Stimulated activated CD4-positive, alpha-beta T cell treated with anti-CD3 and anti-CD28 coated beads, TNF-alpha, amount 100 ng/mL, for 24 hours (primary cell): ENCODE data around the gene MACF1.

ENCODE experiments used
- DNase-seq, 3 experiments: peaks; one replicate each; pipeline ENCODE4 v3.0.0-alpha.2; 2020; ENCODE audit warnings: low read depth in 3 of 3

Gene MACF1

DNA sequence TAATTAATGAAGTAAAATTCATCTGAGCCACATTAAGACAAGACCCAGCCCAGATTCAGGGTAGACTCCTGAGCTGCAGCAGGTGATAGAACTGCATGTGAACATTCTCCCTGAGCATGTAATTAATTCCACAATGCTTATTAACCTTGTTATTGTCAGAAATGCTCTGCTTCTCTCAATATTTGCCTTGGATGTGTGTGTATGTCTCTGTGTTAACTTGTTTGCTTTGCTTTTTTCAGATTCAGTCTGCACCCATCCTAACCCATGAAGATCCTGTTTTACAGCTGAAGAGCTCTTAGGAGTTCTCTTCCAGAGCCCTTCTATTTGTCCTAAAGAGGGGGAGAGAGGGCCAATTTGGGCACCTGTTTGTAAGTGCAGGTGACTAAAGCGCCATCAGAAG is 143.8 kb downstream of the MACF1 start:
- no peak for DNase-seq

DNA sequence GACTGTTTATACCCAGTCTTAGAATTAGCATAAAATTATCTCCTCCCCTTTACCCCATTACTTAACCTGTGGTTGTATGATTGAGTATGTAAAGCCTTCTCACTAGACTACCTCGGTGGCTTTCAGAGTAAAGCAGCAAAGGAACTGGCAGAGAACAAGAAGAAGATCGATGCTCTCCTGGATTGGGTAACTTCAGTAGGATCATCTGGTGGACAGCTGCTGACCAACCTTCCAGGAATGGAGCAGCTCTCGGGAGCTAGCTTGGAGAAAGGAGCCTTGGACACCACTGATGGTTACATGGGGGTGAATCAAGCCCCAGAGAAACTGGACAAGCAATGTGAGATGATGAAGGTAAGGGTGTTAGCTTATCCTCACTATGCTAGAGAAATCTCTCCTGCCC is 148.4 kb downstream of the MACF1 start:
- no peak for DNase-seq

DNA sequence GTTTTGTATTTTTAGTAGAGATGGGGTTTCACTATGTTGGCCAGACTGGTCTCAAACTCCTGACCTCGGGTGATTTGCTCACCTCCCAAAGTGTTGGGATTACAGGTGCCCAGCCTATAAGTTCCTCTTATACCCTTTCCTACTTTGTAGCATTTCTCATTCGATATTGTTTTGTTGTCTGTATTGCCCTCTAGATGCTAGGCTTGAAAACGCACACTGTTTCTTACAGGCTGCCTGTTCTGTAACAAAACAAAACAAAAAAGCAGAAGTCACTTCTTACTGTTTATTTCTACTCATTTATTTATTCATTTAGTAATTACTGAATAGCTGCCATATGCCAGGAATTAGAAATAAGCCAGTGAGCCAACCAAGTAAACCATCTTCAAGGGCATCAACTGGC is 150.1 kb downstream of the MACF1 start:
- DNase-seq: no peak

DNA sequence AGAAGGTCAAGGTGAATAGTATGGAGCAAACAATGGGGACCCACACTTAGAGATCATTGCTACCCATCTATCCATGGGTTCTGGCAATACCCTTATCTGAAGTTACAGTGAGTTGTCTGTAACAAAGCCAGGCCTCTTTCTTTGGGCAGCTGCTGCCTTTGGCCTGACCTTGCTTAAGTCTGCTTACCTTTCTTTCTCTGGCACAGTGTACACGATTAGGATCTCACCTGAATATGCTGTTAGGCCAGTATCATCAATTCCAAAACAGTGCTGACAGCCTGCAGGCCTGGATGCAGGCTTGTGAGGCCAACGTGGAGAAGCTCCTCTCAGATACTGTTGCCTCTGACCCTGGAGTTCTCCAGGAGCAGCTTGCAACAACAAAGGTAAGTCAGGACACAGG is 154.0 kb downstream of the MACF1 start:
- no peak for DNase-seq

DNA sequence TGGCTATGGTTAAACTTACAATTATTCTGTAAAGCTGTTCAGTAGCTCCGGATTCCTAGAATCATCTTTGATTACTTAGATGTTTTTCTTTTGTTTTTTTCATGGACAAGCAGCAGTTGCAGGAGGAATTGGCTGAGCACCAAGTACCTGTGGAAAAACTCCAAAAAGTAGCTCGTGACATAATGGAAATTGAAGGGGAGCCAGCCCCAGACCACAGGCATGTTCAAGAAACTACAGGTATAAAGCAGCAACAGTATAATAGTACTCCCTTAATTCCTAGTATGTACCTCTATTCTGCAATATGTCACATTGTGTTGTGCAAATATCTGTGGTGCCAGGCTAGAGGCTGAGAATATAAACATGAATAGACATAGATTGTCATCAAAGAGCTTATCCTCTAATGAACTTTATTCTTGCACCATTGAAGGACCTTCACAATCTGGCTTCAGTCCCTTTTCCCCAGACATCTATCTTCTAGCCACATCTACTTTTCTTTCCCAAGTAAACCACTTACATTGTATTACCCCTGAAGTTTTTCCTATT is 154.6 kb downstream of the MACF1 start:
- no peak for DNase-seq

DNA sequence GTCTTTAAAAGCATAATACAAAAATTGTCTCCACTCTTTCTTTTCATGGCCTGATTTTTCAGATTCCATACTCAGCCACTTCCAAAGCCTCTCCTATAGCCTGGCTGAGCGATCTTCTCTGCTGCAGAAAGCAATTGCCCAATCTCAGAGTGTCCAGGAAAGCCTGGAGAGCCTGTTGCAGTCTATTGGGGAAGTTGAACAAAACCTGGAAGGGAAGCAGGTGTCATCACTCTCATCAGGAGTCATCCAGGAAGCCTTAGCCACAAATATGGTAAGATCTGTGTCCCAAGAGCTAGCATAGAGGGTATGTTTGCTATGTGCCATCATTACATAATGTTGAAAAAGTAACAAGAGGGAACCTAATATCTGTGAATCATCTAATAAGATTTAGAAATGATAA is 156.2 kb downstream of the MACF1 start:
- no peak for DNase-seq

DNA sequence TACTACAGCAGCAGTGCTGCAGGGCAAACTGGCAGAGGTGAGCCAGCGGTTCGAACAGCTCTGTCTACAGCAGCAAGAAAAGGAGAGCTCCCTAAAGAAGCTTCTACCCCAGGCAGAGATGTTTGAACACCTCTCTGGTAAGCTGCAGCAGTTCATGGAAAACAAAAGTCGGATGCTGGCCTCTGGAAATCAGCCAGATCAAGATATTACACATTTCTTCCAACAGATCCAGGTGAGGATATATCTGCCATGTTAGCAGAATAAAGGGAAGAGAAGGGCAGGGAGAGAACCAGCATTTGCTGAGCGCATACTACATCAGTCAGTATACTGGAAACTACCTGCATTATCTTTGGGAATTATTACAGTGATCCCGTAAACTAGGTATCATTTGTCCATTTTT is 157.0 kb downstream of the MACF1 start:
- DNase-seq: no peak

DNA sequence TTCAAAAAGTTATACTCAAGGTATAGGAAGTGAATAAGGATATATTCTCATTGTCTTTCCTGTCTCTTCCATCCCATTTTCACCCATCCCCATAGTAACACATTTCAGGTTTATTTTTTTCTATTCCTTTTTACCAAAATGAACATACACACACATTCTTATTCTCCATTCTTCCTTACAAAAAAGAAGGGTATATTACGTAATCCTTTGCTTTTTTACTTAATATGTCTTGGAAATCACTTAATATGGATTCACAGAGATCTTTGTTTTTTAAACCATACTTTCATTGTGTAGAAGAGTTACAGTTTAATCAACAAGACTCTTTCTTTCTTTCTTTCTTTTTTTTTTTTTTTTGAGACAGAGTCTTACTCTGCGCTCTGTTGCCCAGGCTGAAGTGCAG is 158.8 kb downstream of the MACF1 start:
- no peak for DNase-seq

DNA sequence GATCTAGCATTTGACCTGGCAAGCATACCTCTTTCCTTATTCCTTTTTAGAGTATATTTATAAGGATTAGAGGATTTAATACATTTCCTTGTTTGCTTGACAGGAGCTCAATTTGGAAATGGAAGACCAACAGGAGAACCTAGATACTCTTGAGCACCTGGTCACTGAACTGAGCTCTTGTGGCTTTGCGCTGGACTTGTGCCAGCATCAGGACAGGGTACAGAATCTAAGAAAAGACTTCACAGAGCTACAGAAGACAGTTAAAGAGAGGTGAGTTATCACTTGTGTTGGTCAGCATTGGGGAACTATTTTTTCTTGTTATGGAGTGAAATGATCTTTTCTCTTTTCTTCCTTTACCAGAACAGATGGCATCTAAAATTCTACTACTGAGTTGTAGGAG is 163.6 kb downstream of the MACF1 start:
- DNase-seq: no peak

DNA sequence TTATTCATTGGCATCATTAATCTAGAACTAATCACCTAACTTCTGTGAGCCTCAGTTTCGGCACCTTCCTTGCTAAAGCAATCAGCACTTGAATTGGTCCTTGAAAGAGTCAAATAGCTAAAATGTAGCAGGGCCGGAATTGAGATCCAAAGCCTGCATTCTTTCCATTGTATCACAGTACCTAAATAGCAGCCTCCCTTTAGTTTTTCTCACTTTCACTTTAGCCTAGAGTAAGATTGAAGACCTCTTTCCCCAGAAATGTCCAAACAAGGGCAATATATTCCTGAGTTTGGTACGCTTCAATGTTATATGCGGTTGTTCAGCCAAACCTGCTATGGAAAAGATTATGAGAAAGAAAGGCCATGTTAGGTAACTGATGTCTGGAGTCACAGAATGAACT is 165.1 kb downstream of the MACF1 start:
- no peak for DNase-seq

DNA sequence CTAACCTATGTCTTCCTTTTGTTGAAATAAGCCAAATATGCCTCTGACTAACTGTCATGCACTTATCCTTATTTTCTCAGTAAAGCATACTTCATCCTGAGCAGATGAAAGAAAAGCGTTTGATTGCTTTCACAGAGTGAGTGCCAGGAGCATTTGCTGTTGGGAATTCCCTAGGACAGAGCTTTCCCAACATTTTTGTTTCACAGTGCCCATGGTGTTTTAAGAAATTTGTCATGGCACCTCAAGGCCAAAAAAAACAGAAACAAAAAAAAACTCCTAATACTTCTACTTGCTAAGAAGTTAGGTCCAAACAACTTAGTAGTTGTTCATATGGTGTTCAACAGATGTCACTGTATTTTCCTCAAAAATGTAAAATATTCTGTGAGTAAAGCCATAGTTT is 166.1 kb downstream of the MACF1 start:
- no peak for DNase-seq

DNA sequence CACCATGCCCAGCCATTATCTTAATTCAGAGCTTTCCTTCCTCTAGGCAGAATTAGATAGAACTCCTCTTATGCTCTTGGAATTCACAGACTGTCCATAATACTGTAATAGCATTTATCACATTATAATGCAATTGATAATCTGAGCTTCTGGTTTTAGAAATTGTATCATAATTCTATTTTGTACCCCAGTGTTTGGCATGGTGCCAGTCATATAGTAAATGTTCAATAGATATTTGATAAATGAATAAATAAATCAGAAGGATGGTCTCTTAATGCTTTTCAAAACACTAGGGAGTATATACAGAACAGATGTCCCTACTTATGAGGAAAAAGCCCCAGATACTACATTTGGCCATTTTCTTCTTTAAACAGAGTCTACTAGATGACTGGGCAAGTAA is 167.6 kb downstream of the MACF1 start:
- DNase-seq: no peak

DNA sequence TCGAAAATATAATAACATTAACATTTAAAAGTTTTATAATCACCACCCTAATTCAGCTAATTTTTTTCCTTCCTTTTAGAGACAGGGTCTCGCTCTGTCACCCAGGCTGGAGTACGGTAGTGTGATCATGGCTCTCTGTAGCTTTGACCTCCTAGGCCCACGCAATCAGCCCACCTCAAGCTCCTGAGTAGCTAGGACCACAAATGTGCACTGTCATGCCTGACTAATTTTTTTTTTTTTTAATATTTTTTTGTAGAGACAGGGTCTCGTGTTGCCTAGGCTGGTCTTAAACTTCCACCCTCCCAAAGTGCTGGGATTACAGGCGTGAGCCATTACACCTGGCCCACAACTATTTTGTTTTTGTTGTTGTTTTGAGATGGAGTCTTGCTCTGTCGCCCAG is 172.2 kb downstream of the MACF1 start:
- no peak for DNase-seq

DNA sequence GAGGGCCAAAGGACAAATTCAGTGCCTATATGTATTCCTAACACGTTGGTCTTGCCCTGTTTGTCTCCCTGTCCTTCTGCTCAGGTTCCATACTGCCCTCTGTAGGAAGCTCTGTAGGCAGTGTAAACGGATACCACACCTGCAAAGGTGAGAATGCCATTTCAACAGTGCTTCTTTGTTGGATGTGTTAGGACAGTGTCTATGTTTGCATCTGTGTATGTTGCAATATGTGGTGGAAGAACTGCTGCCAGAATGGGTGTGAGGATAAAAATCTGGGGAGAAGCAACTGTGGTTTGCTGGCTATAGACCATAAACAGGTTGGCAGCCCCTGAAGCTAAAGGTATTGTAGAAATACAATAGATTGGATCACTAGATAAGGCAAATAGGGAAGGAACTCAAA is 173.9 kb downstream of the MACF1 start:
- no peak for DNase-seq

DNA sequence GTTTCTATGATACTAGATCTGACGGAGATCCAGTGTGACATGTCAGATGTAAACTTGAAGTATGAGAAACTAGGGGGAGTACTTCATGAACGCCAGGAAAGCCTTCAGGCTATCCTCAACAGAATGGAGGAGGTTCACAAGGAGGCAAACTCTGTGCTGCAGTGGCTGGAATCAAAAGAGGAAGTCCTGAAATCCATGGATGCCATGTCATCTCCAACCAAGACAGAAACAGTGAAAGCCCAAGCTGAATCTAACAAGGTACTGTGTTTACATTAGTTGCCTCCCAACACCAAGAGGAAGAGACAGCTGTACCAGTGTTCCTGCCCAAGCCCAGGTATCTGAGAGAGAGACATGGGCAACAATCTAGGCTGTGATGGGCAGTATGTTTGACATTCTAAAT is 174.7 kb downstream of the MACF1 start:
- DNase-seq: no peak

DNA sequence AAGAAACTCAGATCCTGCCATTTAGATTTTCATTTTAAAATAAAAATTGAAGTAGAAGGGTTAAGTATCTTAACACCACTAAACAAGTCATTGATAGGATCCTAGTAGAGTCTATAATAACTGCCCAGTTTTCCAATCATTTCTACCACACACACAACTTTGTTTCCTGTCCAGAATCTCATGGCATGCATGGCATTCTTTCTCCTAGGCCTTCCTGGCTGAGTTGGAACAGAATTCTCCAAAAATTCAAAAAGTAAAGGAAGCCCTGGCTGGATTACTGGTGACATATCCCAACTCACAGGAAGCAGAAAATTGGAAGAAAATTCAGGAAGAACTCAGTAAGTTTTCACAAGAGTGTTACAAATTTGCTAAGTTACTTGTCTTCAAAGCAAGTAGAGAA is 175.5 kb downstream of the MACF1 start:
- no peak for DNase-seq

DNA sequence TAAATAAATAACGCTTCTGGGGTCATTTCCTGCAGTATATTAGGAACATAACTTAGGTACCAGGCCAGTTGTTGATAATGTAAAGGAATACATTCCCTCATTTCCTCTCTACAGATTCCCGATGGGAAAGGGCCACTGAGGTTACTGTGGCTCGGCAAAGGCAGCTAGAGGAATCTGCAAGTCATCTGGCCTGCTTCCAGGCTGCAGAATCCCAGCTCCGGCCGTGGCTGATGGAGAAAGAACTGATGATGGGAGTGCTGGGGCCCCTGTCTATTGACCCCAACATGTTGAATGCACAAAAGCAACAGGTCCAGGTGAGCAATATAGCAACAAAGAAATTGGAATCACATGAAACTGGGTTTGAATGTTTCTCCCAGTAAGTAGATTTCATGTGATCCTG is 177.3 kb downstream of the MACF1 start:
- no peak for DNase-seq

DNA sequence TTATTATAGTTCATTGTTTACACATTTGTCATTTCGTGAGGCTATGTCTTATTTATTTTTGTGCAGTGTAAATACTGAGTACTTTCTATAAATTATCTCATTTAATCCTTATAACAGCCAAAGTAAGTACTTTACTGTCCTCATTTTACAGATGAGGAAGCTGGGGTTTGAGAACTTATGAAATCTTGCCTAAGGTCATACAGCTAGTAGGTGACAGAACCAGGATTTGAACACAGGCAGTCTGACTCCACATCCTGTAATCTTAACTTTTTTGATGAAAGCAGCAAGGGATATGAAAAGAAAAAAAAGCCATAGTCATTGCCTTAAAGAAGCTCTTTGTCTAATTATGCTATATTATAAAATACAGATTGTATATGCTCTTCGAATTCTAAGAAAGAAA is 179.8 kb downstream of the MACF1 start:
- no peak for DNase-seq

DNA sequence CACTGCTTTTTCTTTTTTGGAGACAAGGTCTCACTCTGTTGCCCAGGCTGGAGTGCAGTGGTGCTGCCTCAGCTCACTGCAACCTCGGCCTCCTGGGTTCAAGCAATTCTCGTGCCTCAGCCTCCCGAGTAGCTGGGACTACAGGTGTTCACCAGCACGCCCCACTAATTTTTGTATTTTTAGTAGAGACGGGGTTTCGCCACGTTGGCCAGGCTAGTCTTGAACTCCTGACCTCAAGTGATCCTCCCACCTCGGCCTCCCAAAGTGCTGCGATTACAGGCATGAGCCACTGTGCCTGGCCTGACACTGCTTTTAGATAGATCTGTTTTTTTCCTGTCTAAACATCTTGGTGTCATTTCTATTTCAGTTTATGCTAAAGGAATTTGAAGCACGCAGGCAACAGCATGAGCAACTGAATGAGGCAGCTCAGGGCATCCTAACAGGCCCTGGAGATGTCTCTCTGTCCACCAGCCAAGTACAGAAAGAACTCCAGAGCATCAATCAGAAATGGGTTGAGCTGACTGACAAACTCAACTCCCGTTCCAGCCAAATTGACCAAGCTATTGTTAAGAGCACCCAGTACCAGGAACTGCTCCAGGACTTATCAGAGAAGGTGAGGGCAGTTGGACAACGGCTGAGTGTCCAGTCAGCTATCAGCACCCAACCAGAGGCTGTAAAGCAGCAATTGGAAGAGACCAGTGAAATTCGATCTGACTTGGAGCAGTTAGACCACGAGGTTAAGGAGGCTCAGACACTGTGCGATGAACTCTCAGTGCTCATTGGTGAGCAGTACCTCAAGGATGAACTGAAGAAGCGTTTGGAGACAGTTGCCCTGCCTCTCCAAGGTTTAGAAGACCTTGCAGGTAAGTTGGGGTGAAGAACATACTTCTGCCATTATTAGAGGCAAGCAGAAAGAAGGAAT is 180.8 kb downstream of the MACF1 start:
- no peak for DNase-seq

DNA sequence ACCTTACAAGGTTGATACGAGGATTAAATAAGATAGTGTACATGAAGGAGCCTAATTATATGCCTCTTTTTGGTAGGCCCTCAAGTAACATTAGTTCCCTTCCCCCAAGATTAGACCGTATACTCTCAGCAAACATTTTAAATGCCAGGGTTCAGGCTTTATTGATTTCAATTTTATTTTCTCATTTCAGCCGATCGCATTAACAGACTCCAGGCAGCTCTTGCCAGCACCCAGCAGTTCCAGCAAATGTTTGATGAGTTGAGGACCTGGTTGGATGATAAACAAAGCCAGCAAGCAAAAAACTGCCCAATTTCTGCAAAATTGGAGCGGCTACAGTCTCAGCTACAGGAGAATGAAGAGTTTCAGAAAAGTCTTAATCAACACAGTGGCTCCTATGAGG is 182.5 kb downstream of the MACF1 start:
- no peak for DNase-seq

DNA sequence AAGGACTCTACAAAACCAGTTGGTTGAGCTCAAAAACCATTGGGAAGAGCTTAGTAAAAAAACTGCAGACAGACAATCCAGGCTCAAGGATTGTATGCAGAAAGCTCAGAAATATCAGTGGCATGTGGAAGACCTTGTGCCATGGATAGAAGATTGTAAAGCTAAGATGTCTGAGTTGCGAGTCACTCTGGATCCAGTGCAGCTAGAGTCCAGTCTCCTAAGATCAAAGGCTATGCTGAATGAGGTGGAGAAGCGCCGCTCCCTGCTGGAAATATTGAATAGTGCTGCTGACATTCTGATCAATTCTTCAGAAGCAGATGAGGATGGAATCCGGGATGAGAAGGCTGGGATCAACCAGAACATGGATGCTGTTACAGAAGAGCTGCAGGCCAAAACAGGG is 183.0 kb downstream of the MACF1 start:
- no peak for DNase-seq

DNA sequence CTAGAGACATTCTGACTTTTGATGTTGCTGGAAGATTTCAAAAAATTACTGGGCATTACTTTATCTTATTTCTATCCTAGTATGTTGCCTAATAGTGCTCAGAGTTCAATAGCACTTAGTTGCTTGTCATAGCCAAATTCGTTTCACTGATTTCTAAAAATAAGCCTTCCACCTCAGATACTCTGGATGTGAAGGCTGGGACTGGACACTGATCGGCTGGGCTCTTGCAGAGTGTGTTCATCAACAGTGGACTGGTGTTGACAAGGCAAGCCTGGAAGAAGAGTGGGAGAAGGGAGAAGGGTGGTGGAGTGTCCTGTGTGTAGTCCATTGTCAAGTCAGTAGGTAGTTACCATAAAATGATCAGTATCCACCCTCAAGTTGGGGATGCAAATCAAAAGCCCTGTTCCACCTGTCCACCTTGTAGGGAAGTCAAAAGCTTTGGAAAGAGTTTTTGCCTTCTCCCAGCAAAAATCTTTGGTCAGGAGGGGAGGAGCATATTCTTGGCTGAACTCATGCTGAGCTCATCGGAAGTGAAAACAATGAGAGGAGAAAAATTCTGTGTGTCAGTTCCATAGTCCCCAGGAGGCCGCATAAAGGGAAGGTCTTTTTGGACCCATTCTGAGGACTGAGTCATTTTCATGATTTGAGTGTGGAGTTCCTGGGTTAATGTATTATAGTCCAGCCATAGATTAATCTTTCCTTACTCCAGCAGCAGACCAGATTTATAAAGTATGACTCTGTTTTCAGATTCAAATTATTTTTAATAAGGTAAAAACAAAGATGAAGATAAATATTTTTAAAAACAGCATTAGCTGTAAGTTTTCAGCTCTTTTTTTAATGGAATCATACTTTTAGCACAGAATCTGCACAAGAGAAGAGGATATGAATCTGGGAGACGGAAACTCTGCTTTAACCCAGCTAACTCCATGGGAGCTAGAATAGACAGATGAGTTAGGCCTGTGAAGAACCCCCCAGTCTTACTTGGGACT is 187.5 kb downstream of the MACF1 start:
- DNase-seq: no peak
